Activated CD4-positive, alpha-beta T cell treated with anti-CD3 and anti-CD28 coated beads, Interleukin-2, amount 50 U/mL, for 24 hours (primary cell): ENCODE measurements around the gene MIS12.
A peak's percentile ranks its signal among the peaks of the same experiment; 100 is the strongest.

Source experiments
- DNase-seq, 2 donors: peaks; one replicate each; pipeline ENCODE4 v3.0.0-alpha.2; 2020; ENCODE audit warnings: low read depth in 1 of 2, low spot score in 1 of 2

Gene MIS12, protein sequence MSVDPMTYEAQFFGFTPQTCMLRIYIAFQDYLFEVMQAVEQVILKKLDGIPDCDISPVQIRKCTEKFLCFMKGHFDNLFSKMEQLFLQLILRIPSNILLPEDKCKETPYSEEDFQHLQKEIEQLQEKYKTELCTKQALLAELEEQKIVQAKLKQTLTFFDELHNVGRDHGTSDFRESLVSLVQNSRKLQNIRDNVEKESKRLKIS

DNA sequence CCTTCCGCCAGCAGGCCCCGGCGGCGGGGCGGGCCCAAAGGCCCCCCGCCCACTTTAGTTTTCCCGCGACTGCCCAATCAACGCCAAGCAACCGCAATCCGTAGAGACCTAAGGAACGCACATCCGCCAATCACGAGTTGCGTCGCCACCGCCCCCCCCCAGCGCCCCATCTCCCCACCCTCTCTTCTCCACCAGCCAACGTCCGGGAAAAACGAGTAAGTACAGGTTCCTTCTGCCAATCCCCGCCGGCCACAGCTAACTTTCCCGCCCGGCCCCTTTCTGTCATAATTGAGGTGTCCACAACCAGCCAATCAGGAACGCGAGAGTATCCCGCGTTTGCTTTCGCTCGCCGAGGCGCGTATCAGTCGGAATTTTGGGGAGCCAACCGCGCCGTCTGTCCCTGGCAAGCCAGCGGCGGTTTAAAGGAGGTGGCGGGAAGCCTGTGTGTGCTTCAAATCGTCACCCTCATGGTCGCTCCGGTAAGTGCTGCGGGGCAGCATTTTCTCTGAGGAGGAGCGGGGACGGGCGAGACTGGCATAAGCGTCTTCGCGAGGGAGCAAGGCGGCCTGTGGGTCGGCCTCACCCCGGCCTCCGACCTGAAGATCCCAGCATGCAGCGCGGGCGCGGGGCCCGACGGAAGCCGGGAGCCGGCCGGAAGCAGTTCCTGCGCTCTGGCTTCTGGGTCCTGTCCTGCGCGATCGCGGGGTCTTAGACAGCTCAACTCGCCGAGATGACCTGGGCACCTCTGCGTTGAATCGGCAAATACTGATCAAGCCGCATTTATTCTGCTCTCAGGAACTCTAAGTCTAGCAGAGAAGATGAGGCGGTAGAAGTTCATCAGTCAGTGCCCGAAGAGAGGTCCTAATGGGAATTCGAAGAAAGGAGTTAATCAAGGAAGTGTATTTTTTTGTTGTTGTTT is at the start of gene MIS12:
Gene MIS12 (plus strand): TSS at position 361 of the 919 bp plus-strand sequence. CDS start 2,297 bp downstream, outside the sequence.
- peak; percentile 87 to 99 for DNase-seq

DNA sequence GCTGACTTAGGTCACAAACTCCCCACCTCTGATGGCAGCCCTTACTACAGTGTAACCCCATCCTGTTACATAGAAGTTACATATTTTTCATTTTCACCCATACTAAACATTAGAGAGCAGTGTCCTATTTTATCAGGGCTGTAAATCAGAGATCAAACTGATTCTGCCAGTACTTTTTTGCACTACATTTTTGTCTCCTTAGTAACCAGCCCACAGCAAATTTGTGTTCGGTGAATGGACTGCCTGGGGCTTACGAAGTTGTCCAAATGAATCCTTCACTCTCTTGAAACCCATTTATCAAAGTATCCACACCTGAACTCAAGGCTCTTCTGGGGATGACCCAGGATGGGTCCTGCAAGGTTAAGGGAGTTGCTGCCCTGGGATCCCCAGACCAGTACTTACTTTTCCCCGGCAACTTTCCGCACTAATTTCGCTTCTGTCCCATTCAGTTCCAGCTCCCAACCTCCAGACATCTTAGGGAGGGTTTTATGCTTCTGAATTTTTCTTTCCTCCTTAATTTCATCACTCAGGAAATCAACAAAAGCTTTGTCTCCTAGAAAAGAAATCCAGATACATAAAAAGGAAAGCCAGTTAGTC is 48.5 kb upstream of the MIS12 start:
- no peak for DNase-seq

GRCh38 chr17:5438716-5439445 is 47.5 kb upstream of the MIS12 start, which contains the start of gene C1QBP:
TSS of gene C1QBP (minus strand) at chr17:5439155. CDS start at chr17:5439073, 82 bp downstream.
- DNase-seq = peak; percentile 86 to 90

- DNase-seq = no peak
These were observed 47.0 kb upstream of the MIS12 start for GRCh38 chr17:5439446-5439764.

DNA sequence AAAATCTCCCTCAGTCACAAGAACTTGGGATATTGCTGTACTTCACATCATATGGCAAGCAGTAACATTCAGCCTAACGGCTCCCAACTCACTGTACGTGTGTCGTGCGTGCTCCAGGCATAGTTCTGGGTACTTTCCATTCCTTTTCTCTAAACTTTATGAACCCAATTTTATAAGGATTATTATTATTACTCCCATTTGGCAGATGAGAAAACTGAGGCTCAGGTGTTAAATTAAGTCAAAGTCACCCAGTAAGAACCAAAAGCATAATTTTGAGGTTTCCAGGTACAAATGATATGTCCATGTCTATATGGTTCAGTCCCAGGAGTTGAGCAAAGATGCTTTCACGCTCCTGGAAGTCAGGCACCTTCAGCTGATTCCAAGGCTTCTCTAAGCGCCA is 42.6 kb upstream of the MIS12 start:
- DNase-seq = no peak

GRCh38 chr17:5444209-5444608 is 42.2 kb upstream of the MIS12 start:
- DNase-seq = no peak

DNA sequence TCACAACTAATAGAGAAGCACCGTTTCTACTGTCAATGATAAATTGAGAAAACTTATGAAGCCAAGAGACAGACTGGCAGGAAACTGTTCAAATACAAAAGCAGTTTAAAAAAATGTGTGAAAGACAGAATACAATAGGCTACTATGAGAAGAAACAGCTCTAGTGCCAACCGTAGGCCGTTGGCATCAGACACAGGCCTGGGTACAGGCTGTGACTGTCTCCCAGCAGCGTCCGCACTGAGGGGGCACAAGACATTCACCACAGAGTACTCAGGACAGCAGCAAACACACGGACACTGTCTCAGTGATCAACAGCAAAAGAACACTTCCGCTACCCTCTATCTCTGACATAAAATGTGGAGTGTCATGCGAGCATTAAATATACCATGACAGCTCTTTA is 39.6 kb upstream of the MIS12 start:
- no peak for DNase-seq

- no peak for DNase-seq
These were observed 21.5 kb upstream of the MIS12 start for GRCh38 chr17:5464717-5465507.

DNA sequence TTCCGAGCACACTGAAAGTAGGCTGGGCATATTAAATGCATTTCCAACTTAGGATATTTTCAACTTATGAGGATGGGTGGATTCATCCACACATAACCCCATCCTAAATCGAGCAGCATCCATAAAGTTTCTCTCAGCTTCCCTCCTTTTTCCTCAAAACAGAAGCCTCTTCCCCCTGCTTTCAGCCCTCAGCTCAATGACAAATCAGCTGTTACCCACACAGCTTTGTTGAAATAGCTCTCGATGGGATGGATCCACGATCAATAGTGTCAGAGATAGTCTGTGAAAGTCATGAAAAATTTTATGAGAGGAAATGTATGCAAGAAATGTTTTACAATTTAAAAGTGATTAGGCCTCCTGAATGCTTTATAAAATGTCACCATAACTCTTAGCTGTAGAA is 20.1 kb upstream of the MIS12 start:
- no peak for DNase-seq

DNA sequence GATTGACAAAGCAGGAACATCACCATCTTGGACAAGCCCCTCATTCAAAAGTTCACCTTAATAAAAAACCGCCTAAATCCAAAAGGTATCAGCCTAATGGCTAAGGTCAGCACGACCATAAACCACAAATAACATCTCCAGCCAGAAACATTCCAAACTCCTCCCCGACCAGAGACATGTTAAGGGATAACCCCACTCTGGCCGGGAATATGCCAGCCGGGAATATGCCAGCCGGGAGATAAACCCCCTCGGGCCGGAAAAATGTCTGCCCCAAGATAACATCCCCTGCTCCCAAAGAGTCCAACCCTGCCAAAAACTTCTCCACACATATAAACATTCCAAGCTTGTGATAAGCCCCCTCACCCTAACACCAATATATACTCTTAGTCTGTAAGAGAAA is 18.9 kb upstream of the MIS12 start:
- no peak for DNase-seq

DNA sequence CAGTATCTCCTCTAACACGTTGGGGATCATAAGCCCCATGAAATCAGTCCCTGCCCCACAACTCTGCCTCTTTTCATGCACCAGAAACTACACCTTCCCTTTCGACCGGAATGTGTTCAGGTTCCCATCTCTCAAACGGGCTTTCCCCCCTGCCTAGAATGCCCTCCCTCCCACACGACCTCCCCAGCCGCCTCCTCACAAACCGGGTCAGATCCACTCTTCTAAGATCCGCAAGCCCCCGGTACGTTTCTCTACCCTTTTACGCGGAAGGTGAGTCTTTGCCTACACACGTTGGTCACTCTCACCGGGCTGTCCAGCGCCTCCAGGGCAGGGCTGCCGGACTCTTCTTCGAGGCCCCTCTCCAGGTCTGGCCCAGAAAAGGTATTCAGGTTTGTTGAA is 18.3 kb upstream of the MIS12 start:
- DNase-seq = no peak

- no peak for DNase-seq
These were observed 13.9 kb upstream of the MIS12 start for GRCh38 chr17:5472511-5472910.

DNA sequence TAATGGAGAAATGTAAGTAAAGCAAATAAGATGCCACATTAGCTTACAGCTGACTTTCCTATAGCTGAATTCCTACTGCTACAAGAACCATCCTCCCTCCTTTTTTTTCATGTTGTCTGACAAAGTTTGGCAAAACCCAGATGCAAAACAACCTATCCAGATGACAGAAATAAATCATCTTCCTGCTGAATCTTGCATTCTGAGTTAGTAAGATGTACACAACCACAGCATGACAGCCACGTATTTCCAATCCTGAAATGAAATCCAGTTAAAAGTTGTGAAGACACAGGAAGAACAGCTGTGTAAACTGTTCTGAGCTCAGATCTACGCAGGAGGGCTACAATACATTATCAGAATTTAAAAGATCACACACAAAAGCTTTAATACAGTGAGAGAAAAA is 12.5 kb upstream of the MIS12 start:
- no peak for DNase-seq

- no peak for DNase-seq
These were observed 7.4 kb upstream of the MIS12 start for GRCh38 chr17:5478992-5479391.

- no peak for DNase-seq
These were observed 5.4 kb upstream of the MIS12 start for GRCh38 chr17:5480962-5481361.

DNA sequence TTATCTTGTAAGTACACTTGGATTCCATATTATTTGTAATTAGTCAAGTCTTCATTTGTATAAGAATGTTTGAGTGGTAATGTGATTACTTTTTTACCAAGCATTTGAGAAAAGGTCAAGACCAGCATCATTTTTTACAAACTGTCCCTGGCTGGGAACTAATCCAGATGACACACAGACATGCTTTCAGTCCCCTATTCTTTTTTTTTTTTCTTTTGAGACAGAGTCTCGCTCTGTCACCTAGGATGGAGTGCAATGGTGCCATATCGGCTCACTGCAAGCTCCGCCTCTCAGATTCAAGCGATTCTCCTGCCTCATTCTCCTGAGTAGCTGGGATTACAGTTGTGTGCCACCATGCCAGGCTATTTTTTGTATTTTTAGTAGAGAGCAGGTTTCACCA is 4.9 kb upstream of the MIS12 start:
- DNase-seq = no peak

GRCh38 chr17:5485270-5486205 is 828 bp upstream of the MIS12 start, which contains the start of gene DERL2:
TSS of gene DERL2 (minus strand) at chr17:5486178. CDS start at chr17:5486161, 17 bp downstream.
- DNase-seq = peak in 1 of 2 donors; percentile 22

DNA sequence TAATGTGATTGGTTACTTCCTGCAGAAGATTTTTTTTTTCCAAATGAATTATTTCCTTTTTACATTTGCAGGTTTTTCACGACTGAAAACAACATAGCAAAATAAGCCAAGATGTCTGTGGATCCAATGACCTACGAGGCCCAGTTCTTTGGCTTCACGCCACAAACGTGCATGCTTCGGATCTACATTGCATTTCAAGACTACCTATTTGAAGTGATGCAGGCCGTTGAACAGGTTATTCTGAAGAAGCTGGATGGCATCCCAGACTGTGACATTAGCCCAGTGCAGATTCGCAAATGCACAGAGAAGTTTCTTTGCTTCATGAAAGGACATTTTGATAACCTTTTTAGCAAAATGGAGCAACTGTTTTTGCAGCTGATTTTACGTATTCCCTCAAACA is 2.4 kb downstream of the MIS12 start:
- no peak for DNase-seq

DNA sequence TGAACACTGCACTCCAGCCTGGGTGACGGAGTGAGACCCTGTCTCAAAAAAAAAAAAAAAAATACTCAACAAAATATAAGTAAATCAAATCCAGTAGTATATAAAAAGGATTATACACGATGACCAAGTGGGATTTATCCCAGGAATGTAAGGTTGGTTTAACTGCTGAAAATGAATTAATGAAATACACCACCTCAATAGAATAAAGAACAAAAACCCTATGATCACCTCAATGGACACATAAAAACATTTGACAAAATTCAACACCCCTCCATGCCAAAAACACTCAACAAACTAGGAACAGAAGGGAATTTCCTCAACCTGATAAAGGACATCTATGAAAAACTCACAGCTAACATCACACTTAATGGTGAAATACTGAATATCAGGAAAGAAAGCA is 6.6 kb downstream of the MIS12 start:
- no peak for DNase-seq
